Medulla oblongata (tissue), 1 donor: ENCODE data around the gene MILR1.
"Not testable (repeated sequence)": the region's sequence is repeated elsewhere in the genome, so short reads cannot be mapped to it uniquely, and the experiment has no call there.

Experiments
- DNase-seq: peaks from one replicate; pipeline ENCODE4 v3.0.0-alpha.2; 2015; ENCODE audit errors: extremely low spot score

MILR1 gene

GRCh38 chr17:64471440-64471839 is 22.5 kb downstream of the MILR1 start:
- DNase-seq: no peak

- DNase-seq: no peak
Measured at GRCh38 chr17:64472564-64472963, 23.6 kb downstream of the MILR1 start.

GRCh38 chr17:64477849-64478248 is 28.9 kb downstream of the MILR1 start:
- DNase-seq: no peak

GRCh38 chr17:64480951-64481350 is 32.0 kb downstream of the MILR1 start:
- DNase-seq: no peak

- DNase-seq: no peak
Measured at GRCh38 chr17:64484380-64484779, 35.5 kb downstream of the MILR1 start.

GRCh38 chr17:64488301-64488700 is 39.4 kb downstream of the MILR1 start:
- DNase-seq: no peak

- no peak for DNase-seq
Measured at GRCh38 chr17:64491034-64491860, 42.3 kb downstream of the MILR1 start.

- DNase-seq: no peak
Measured at GRCh38 chr17:64491994-64492393, 43.1 kb downstream of the MILR1 start.

GRCh38 chr17:64492481-64493109 is 43.7 kb downstream of the MILR1 start:
- DNase-seq: no peak

GRCh38 chr17:64494121-64494520 is 45.2 kb downstream of the MILR1 start:
- DNase-seq: no peak

- DNase-seq: not testable (repeated sequence)
Measured at GRCh38 chr17:64495300-64495699, 46.4 kb downstream of the MILR1 start.

GRCh38 chr17:64496348-64496785 is 47.5 kb downstream of the MILR1 start:
- no peak for DNase-seq

- DNase-seq: peak; percentile 91
Measured at GRCh38 chr17:64496786-64497564, 48.1 kb downstream of the MILR1 start, which contains the start of gene POLG2. Gene POLG2 (minus strand): TSS chr17:64497054. CDS start chr17:64496968, 86 bp downstream.

- DNase-seq: no peak
Measured at GRCh38 chr17:64497565-64498035, 48.7 kb downstream of the MILR1 start.

- DNase-seq: no peak
Measured at GRCh38 chr17:64498308-64499203, 49.6 kb downstream of the MILR1 start.

- DNase-seq: no peak
Measured at GRCh38 chr17:64499805-64500486, 51.0 kb downstream of the MILR1 start.

- DNase-seq: no peak
Measured at GRCh38 chr17:64500487-64500859, 51.6 kb downstream of the MILR1 start.

- no peak for DNase-seq
Measured at GRCh38 chr17:64500862-64501765, 52.2 kb downstream of the MILR1 start.

GRCh38 chr17:64502021-64502420 is 53.1 kb downstream of the MILR1 start:
- DNase-seq: no peak

- DNase-seq: no peak
Measured at GRCh38 chr17:64502809-64503208, 53.9 kb downstream of the MILR1 start.
